NCI-H1436 (cell line): Measurements from ENCODE around the gene RSAD2.
A peak's percentile ranks its signal among the peaks of the same experiment; 100 is the strongest.

Experiments
- DNase-seq: peaks from one replicate; lab custom pipeline; 2025; lab: John Stamatoyannopoulos, UW

The RSAD2 gene

GRCh38 chr2:6905668-6906067 lies 28.1 kb downstream of the RSAD2 start:
- DNase-seq, result no peak

- DNase-seq, result no peak
These were observed 28.7 kb downstream of the RSAD2 start for GRCh38 chr2:6906165-6906741.

DNA sequence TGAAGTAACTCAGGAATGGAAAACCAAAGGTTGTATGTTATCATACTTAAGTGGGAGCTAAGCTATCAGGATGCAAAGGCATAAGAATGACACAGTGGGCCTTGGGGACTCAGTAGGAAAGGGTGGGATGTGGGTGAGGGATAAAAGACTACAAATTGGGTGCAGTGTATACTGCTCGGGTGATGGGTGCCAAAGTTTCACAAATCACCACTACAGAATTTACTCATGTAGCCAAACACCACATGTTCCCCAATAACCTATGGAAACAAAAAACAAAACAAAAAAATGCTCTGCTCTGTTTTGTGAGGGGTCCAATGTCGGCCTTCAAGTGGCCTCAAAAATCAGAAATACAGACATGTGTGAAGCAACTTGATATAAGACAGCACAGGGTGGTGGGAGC lies 30.7 kb downstream of the RSAD2 start:
- no peak for DNase-seq

- DNase-seq, result no peak
These were observed 32.1 kb downstream of the RSAD2 start for GRCh38 chr2:6909431-6910385.

GRCh38 chr2:6911721-6912120 lies 34.1 kb downstream of the RSAD2 start:
- no peak for DNase-seq

GRCh38 chr2:6913415-6914157 lies 36.0 kb downstream of the RSAD2 start:
- DNase-seq, result no peak

DNA sequence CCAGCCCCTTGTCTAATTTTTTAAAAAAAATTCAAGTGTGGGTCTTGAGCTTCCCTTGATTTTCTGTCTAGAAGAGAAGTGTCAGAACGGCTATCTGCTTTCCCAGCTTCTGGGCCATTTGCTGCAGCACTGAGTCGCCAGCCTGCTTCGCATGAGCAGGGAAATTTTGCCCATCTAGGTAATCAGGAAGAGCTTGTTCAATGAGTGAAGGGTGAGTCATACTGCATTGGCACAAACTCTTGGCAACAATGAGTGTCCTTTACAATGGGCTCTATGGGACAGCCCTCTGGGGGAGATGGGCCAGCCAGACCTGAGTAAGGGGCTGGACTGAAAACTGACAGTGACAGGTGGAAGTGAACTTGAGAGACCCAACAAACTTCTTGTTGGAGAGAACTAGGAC lies 37.3 kb downstream of the RSAD2 start:
- DNase-seq, result no peak

DNA sequence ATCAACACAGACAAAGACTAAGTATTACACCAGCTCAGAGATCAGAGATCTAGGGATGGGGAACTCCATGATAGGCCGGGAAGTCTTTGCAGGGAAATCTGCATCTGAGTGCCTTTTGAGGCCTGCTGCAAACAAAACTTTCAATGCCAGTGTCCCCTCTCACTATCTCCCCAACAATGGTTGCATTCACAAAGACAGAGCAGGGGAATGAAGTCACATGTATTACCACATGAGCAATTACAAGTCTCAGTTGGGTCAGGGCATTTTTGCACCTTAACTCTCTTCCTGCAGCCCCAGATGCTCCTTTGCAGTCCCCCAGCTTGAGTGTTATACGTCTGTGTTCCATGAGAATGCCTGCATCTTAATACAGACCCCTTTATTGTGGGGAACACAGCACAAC lies 37.8 kb downstream of the RSAD2 start:
- DNase-seq, result no peak

DNA sequence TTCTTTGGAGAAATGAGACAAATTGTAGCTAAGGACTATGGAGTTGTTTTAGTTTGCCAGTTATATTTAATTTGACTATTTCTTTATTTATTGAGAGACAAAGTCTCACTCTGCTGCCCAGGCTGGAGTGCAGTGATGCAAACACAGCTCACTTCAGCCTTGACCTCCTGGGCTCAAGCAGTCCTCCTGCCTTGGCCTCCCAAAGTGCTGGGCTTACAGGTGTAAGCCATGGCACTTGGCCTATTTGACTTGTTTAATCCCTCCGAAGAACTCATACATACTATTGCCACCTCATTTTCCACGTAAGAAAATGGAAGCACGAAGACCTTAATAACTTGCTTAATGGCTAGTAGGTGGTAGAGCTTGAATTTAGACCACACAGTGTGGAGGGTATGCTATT lies 38.6 kb downstream of the RSAD2 start:
- no peak for DNase-seq

DNA sequence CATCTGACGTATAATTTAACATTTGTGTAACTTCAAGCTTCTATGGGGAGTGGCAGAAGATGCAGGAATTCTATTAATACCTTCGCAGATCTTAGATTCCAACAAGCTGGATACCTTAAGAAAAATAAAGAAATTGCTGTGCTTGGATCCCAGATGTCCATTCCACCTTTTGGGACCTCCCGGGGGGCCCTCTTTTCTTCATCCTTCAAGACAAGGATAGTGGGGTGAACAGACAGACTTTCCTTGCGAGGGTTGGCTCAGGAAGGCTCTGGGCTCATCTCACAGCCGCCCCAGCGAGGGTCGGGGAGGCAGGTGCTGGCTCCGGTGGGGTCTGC lies 39.1 kb downstream of the RSAD2 start:
- no peak for DNase-seq

DNA sequence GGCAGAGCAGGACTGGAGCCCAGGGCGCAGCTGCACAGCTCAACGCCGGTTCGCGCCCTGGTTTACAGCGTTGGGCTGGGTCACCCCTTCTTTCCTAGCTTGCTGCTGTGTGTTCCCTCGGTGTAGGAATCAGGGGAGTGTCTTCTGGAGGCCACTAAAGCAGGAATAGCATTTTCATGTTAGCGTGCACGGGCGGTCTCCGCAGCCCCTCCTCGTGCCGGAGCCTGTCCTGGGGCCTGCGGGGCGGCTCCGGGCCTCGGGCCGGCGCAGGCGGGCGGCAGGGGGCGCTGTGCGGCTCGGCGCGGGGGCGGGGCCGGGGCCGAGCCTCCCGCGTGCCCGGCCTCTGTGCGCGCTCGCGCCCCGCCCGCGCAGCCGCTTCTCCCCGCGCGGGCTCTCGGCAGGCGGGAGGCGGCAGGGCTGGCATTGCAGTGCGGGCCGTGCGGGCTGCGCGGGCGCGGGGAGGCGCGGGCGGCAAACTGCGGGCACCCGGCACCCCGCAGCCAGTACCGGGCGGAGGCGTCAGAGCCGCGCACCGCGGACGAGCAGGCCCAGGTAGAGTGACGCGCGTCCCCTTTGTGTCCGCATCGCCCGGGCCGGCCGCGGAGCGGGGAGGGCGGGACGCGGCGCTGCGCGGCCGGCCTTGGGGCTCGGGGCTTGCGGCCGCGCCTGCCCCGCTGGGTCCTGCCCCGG lies 39.6 kb downstream of the RSAD2 start, which contains the start of gene RNF144A:
TSS of gene RNF144A (plus strand) at position 342 of the 690 bp plus-strand sequence. CDS start 79,515 bp downstream, outside the sequence.
- DNase-seq, result peak; percentile 55

- peak; percentile 23 for DNase-seq
These were observed 40.3 kb downstream of the RSAD2 start for GRCh38 chr2:6917761-6918421.

GRCh38 chr2:6919901-6920742 lies 42.5 kb downstream of the RSAD2 start:
- no peak for DNase-seq

- DNase-seq, result no peak
These were observed 43.1 kb downstream of the RSAD2 start for GRCh38 chr2:6920743-6921064.

- no peak for DNase-seq
These were observed 43.8 kb downstream of the RSAD2 start for GRCh38 chr2:6921321-6921922.

- no peak for DNase-seq
These were observed 44.7 kb downstream of the RSAD2 start for GRCh38 chr2:6922201-6922656.

GRCh38 chr2:6923319-6923718 lies 45.7 kb downstream of the RSAD2 start:
- DNase-seq, result no peak

GRCh38 chr2:6924101-6924923 lies 46.7 kb downstream of the RSAD2 start:
- DNase-seq, result no peak

GRCh38 chr2:6924924-6925409 lies 47.4 kb downstream of the RSAD2 start:
- no peak for DNase-seq
